Spleen (tissue), 11 donors: ENCODE results near the gene MLYCD. TPM values are rescaled to one million over a fixed set of nuclear protein-coding genes. Genes with fewer than 3 reads are reported as not detected.

ENCODE experiments used
- DNase-seq: peaks from one replicate; pipeline ENCODE4 v3.0.0-alpha.2; 2020
- H3K27ac ChIP-seq, 8 donors: fragments of 200-600 bp; sonication (generic) in 7 of 8; 1 replicate in 4 of 8; 2 replicates in 4 of 8; pipeline versions ENCODE4 v1.5.0 to v1.8.0; 2016 to 2021; ENCODE audit warnings: inconsistent platforms in 4 of 8, mild to moderate bottlenecking in 4 of 8, moderate library complexity in 1 of 8
- H3K27me3 ChIP-seq, 7 donors: fragments of 200-600 bp; sonication (generic) in 6 of 7; replicated peaks in 1 of 7; 1 replicate in 4 of 7; 2 replicates in 3 of 7; pipeline versions ENCODE4 v1.5.0 to v1.8.0; 2016 to 2021; ENCODE audit warnings: inconsistent platforms in 3 of 7, mild to moderate bottlenecking in 1 of 7
- H3K36me3 ChIP-seq, 6 donors: fragments of 200-600 bp; sonication (generic) in 5 of 6; 1 replicate in 4 of 6; 2 replicates in 2 of 6; pipeline versions ENCODE4 v1.5.0 to v1.8.0; 2016 to 2021; ENCODE audit warnings: inconsistent platforms in 2 of 6
- H3K4me1 ChIP-seq, 6 donors: fragments of 200-600 bp; sonication (generic) in 5 of 6; 1 replicate in 3 of 6; 2 replicates in 3 of 6; pipeline versions ENCODE4 v1.5.0 to v1.8.0; 2016 to 2021; ENCODE audit warnings: inconsistent platforms in 3 of 6
- H3K4me3 ChIP-seq, 8 donors: fragments of 200-600 bp; sonication (generic) in 7 of 8; 1 replicate in 4 of 8; 2 replicates in 4 of 8; pipeline versions ENCODE4 v1.5.0 to v1.8.0; 2016 to 2021; ENCODE audit warnings: inconsistent platforms in 4 of 8, mild to moderate bottlenecking in 4 of 8, moderate library complexity in 2 of 8
- H3K9me3 ChIP-seq, 8 donors: fragments of 200-600 bp; sonication (generic) in 7 of 8; 1 replicate in 4 of 8; 2 replicates in 4 of 8; pipeline versions ENCODE4 v1.5.0 to v1.8.0; 2016 to 2021; ENCODE audit warnings: inconsistent platforms in 4 of 8
- POLR2A ChIP-seq, 3 donors: fragments of 450-650 bp; IDR thresholded peaks; one replicate each; pipeline ENCODE4 v1.5.1; 2017; ENCODE audit warnings: antibody characterized with exemption in 3 of 3, mild to moderate bottlenecking in 1 of 3
- POLR2AphosphoS5 ChIP-seq, 3 donors: sonication (generic); formaldehyde crosslinking; IDR thresholded peaks; one replicate each; pipeline ENCODE4 v1.5.1; 2017; ENCODE audit warnings: antibody characterized with exemption in 3 of 3
- WGBS, 5 donors: extraction: QIAGEN DNeasy Blood & Tissue Kit in 3 of 5; methylation state at CpG; one replicate each; pipeline versions ENCODE4 v1.1.5 to v1.1.7; 2013 to 2018; 5-methylcytosine and 5-hydroxymethylcytosine counted together
- intact Hi-C: fragments of 100-400 bp; cut with DNase I; formaldehyde crosslinking; loops from one replicate; pipeline ENCODE4 v1.15.0; 2023; ENCODE audit warnings: low total_unique reads
- polyA plus RNA-seq, 3 donors: library from polyadenylated mRNA; stranded (reverse); fragments of 200-250 nt; gene quantifications; one replicate each; pipeline ENCODE4 v1.2.1, GENCODE V29; 2013
- total RNA-seq, 7 donors: library from RNA; depleted of rRNA in 3 of 7; stranded (reverse); fragments of >200 nt in 3 of 7; fragmentation: NEBNext Ultra II Directional in 4 of 7; extraction: Animal tissue kit (Norgen Biotek cat#: 25700) in 4 of 7; gene quantifications; one replicate each; pipeline versions ENCODE4 v1.1.0 to v1.2.1, GENCODE V29; 2016 to 2021
- TF ChIP-seq, protein P1 (sequence below), 11 experiments: fragments of 200-600 bp in 7 of 11; fragments of 450-650 bp in 4 of 11; sonication (generic) in 4 of 11; IDR thresholded peaks in 8 of 11; conservative IDR thresholded peaks in 3 of 11; 1 replicate in 7 of 11; 2 replicates in 4 of 11; pipeline versions ENCODE4 v1.4.0 to v1.8.0; 2016 to 2021; ENCODE audit warnings: antibody characterized with exemption in 11 of 11, inconsistent platforms in 4 of 11, mild to moderate bottlenecking in 1 of 11
- donor health status: healthy with polysubstance abuse.
- donor health status: DM: no; HTN: no; CAD: no; lungs with moderate emphysema.
- donor health status: DM: no; HTN: no; CAD: no.
- donor health status: Bipolar disorder and iron deficiency.
- donor health status: healthy.
- donor health status: DM: no; HTN: no; CAD: no.
- donor health status: DM: yes; HTN: yes; CAD: no.

Gene MLYCD
- total and polyA plus RNA-seq, 10 donors = 2.0 to 14.3 (median 9.9) TPM

DNA sequence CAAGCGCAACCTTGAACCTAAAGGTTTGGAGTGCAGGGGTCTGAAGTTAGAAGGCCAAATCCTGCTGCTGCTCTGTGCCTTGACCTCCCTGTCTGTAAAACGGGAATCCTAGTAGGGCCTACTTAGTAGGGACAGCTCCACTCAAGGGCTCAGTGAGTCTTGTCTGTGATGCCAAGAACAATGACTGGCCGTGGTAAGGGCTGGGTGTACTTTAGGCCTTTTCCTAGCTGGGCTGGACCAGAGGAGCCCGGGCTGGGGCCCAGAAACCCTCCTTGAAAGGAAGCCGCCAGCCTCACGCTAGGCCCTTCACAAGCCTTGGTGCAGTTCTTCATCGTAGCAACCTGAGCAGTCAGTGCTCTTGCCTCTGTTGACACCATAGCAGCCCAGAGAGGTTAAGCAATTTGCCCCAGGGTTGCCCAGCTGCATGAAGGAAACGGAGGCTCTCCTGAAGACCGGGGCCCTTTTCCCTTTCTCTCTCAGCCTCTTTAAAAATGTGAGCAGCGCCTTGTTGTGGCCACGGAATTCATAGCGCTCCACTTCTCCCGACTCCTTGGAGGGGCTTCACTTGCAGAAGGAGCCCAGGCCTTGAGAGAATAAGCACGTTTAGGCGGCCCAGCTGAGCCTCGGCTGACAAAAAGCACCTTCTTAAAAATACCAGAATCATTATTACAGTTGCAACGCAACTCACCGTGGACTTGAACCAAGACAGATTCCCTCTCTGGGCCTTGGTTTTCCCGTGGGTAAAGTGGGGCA lies 73.5 kb downstream of the MLYCD start:
- Histone ChIP-seq H3K9me3 (peaks cover 0 to 1% (median 0%) of the 10 kb centered on the region in 8 donors), H3K27me3 (peaks cover 0 to 70% (median 23%) of the 10 kb centered on the region in 7 donors), H3K4me1 (peaks cover 0 to 11% (median 2%) of the 10 kb centered on the region in 6 donors), H3K36me3 (no peaks in the 10 kb centered on the region), H3K27ac (no peak overlapping the region), H3K4me3 (no peak overlapping the region)
- 73 to 88% (median 84%) methylated on average over 18 to 19 of the region's 19 CpGs for WGBS, 5 donors
- no peak for DNase-seq
- intact Hi-C loops = no loop called here
- TF ChIP-seq POLR2AphosphoS5 (IDR thresholded peaks at IDR 0.05) = no peak
- TF ChIP-seq POLR2A (IDR thresholded peaks at IDR 0.05) = no peak
- TF ChIP-seq, protein P1, sequence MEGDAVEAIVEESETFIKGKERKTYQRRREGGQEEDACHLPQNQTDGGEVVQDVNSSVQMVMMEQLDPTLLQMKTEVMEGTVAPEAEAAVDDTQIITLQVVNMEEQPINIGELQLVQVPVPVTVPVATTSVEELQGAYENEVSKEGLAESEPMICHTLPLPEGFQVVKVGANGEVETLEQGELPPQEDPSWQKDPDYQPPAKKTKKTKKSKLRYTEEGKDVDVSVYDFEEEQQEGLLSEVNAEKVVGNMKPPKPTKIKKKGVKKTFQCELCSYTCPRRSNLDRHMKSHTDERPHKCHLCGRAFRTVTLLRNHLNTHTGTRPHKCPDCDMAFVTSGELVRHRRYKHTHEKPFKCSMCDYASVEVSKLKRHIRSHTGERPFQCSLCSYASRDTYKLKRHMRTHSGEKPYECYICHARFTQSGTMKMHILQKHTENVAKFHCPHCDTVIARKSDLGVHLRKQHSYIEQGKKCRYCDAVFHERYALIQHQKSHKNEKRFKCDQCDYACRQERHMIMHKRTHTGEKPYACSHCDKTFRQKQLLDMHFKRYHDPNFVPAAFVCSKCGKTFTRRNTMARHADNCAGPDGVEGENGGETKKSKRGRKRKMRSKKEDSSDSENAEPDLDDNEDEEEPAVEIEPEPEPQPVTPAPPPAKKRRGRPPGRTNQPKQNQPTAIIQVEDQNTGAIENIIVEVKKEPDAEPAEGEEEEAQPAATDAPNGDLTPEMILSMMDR (IDR thresholded peaks at IDR 0.05 in 8 of 11, conservative IDR thresholded peaks at IDR 0.05 in 3 of 11) = no peak

DNA sequence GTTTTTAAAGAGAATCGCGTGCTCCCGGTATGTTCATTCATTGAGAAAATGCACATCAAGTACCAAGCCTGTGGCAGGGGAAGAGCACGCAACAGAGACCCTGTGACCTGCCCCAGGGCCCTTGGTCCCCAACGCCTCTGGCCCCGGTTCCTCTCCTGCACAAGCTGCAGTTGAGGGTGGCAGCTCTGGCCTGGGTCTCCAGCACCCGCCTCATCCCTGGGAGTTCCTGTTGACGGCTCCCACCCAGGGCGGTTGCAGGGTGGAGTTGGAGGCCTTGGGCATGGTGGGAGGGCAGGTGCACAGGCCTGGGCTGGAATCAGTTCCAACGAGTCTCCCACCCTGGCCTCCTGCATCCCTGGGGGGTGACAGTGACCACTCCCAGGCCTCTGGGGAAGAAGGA lies 74.2 kb downstream of the MLYCD start:
- peaks cover 0 to 64% (median 21%) of the 10 kb centered on the region in 7 donors for H3K27me3 ChIP-seq
- intact Hi-C loops = no loop called here
- peaks cover 0 to 7% (median under 1%) of the 10 kb centered on the region in 6 donors for H3K4me1 ChIP-seq
- H3K9me3 ChIP-seq = peaks cover 0 to 8% (median 5%) of the 10 kb centered on the region in 8 donors
- DNase-seq = no peak
- TF ChIP-seq POLR2A (IDR thresholded peaks at IDR 0.05) (no peak), POLR2AphosphoS5 (IDR thresholded peaks at IDR 0.05) (no peak)
- TF ChIP-seq, protein P1 (IDR thresholded peaks at IDR 0.05 in 8 of 11, conservative IDR thresholded peaks at IDR 0.05 in 3 of 11) = no peak
- no peaks in the 10 kb centered on the region for H3K36me3 ChIP-seq
- H3K4me3 ChIP-seq = no peak overlapping the region
- no peak overlapping the region for H3K27ac ChIP-seq
- 70 to 87% (median 82%) methylated on average over 10 of the region's 10 CpGs for WGBS, 5 donors

DNA sequence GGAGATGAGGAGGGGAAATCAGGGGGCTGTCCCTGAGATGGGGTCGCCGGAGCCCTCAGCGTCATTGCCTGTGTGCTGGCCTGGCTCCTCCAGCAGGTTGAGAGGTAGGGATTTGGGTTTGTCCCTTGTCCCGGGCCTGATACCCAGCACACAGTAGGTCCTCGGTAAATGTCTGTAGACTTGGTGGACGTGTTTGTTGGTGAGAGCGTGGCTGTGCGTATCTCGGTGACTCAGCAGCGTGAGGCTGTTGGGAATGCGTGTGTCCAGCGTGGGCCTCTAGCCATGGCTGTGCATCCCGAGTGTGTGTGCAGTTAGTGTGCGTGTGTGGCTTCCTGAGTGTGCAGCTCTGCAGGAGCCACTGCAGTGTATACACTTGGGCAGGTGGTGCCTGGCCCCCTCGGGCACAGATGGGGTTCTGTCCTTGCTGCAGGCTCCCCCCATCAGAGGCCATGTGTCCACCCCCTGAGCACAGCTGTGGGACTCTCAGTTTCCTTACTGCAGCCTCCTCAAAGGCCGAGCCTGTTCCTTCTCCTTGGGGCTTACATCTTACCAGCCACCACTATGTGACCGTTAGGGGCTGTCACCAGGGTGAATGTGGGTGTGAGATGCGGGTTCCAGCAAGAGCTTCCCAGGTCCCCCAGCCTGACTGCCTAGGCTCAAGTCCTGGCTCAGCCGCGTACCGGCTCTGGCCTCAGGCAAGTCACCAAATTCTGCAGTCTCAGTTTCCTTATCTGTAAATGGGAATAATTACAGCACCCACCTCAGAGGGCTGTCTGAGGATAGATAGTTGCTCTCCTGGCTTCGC lies 74.9 kb downstream of the MLYCD start:
- no peaks in the 10 kb centered on the region for H3K36me3 ChIP-seq
- TF ChIP-seq POLR2AphosphoS5 (IDR thresholded peaks at IDR 0.05) = no peak
- TF ChIP-seq POLR2A (IDR thresholded peaks at IDR 0.05) = no peak
- TF ChIP-seq, protein P1 (IDR thresholded peaks at IDR 0.05 in 8 of 11, conservative IDR thresholded peaks at IDR 0.05 in 3 of 11) = no peak
- intact Hi-C loops = no loop called here
- peaks cover 0 to 15% (median 12%) of the 10 kb centered on the region in 8 donors for H3K9me3 ChIP-seq
- no peak overlapping the region for H3K27ac ChIP-seq
- H3K4me3 ChIP-seq = no peak overlapping the region
- peaks cover 0 to 59% (median 18%) of the 10 kb centered on the region in 7 donors for H3K27me3 ChIP-seq
- DNase-seq = no peak
- H3K4me1 ChIP-seq = peaks cover 0 to 4% (median 0%) of the 10 kb centered on the region in 6 donors
- 75 to 81% (median 78%) methylated on average over 13 to 22 of the region's 22 CpGs for WGBS, 5 donors

DNA sequence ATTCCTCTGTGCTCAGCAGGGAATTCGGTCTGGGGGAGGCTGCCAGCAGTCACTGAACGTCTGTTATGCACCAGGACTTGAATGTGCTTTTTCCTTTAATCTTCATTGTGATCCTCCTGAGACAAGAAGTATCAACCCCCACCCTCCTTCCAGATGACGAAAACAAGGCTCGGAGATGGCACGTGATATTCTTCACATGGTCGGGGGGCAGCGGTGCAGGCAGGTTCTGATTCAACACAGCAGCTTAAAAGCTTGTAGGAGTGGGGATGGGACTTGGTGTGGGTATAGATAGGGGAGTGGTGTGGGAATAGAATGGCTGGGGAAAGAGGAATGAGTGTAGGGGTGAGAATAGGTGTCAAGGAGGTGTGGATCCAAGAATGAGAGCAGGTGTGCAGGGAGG lies 75.6 kb downstream of the MLYCD start:
- Histone ChIP-seq H3K36me3 (no peaks in the 10 kb centered on the region), H3K4me3 (no peak overlapping the region), H3K27ac (no peak overlapping the region), H3K4me1 (no peaks in the 10 kb centered on the region), H3K27me3 (peaks cover 0 to 52% (median 11%) of the 10 kb centered on the region in 7 donors), H3K9me3 (peaks cover 0 to 21% (median 17%) of the 10 kb centered on the region in 8 donors)
- intact Hi-C loops = no loop called here
- TF ChIP-seq, protein P1 (IDR thresholded peaks at IDR 0.05 in 8 of 11, conservative IDR thresholded peaks at IDR 0.05 in 3 of 11) = no peak
- TF ChIP-seq POLR2A (IDR thresholded peaks at IDR 0.05) (no peak), POLR2AphosphoS5 (IDR thresholded peaks at IDR 0.05) (no peak)
- DNase-seq = no peak
- WGBS, 5 donors = 51 to 69% (median 57%) methylated on average over 7 of the region's 7 CpGs
